IMR-90 (cell line): Measurements from ENCODE around the gene SLC16A4. TPM values are rescaled to one million over a fixed set of nuclear protein-coding genes. Genes with fewer than 3 reads are reported as not detected.

Experiments used
- ATAC-seq: fragments of 200-7000 bp; cut with Tn5 transposase; 2 replicates; pipeline ENCODE4 v1.9.1; 2020; ENCODE audit warnings: low read depth, mild to moderate bottlenecking, moderate library complexity
- BruUV-seq: library from RNA; stranded (reverse); fragments of 400-500 nt; replicated peaks from 2 replicates; lab custom pipeline; 2021; lab: Mats Ljungman, UMichigan
- CTCF ChIA-PET: fragments of 300-600 bp; formaldehyde crosslinking; extraction: SDS; loops from one replicate; lab custom pipeline; 2021; ENCODE audit warnings: antibody characterized with exemption; lab: Yijun Ruan, JAX
- POLR2A ChIA-PET: fragments of 300-600 bp; sonication (Branson Sonifier 250); formaldehyde crosslinking; loops from one replicate; lab custom pipeline; 2022; ENCODE audit warnings: antibody characterized with exemption; ENCODE audit not compliant: unreplicated experiment; lab: Charles Lee
- DNase-seq: peaks from one replicate; pipeline ENCODE4 v3.0.0; 2013
- H2AFZ ChIP-seq: replicated peaks from 2 replicates; pipeline ENCODE3; 2013; ENCODE audit warnings: low read length, mild to moderate bottlenecking; ENCODE audit not compliant: poor library complexity
- H2AK5ac ChIP-seq: 2 replicates; pipeline ENCODE4 v1.6.1; 2013; ENCODE audit warnings: low read depth, low read length, inconsistent platforms
- H2AK9ac ChIP-seq: replicated peaks from 2 replicates; pipeline ENCODE3; 2013; ENCODE audit warnings: mild to moderate bottlenecking, low read depth, low read length, moderate library complexity; ENCODE audit not compliant: poor library complexity
- H2BK120ac ChIP-seq: 2 replicates; pipeline ENCODE4 v1.6.1; 2013; ENCODE audit warnings: low read depth, low read length, inconsistent platforms
- H2BK15ac ChIP-seq: 3 replicates; pipeline ENCODE4 v1.6.1; 2013; ENCODE audit warnings: low read depth, low read length, inconsistent platforms
- H2BK20ac ChIP-seq: 2 replicates; pipeline ENCODE4 v1.6.1; 2013; ENCODE audit warnings: low read depth, mild to moderate bottlenecking, inconsistent platforms, low read length, moderate library complexity
- H2BK5ac ChIP-seq: 2 replicates; pipeline ENCODE4 v1.6.1; 2013; ENCODE audit warnings: mild to moderate bottlenecking, low read depth, low read length, inconsistent platforms; ENCODE audit not compliant: poor library complexity, severe bottlenecking
- H3K14ac ChIP-seq: replicated peaks from 2 replicates; pipeline ENCODE4 v1.6.1; 2013; ENCODE audit warnings: low read depth, low read length, inconsistent platforms
- H3K18ac ChIP-seq: 2 replicates; pipeline ENCODE4 v1.6.1; 2013; ENCODE audit warnings: low read depth, low read length, control low read depth
- H3K23ac ChIP-seq: 2 replicates; pipeline ENCODE4 v1.6.1; 2013; ENCODE audit warnings: low read depth, low read length, inconsistent platforms
- H3K27ac ChIP-seq: 2 replicates; pipeline ENCODE4 v1.5.1; 2013; ENCODE audit warnings: mild to moderate bottlenecking, control low read depth, low read length; ENCODE audit not compliant: insufficient read depth
- H3K27me3 ChIP-seq: 2 replicates; pipeline ENCODE4 v1.6.1; 2013; ENCODE audit warnings: low read length; ENCODE audit not compliant: control insufficient read depth, insufficient read depth
- H3K36me3 ChIP-seq: 2 replicates; pipeline ENCODE4 v1.6.1; 2013; ENCODE audit warnings: low read length, mixed read lengths; ENCODE audit not compliant: control insufficient read depth, insufficient read depth
- H3K4ac ChIP-seq: 2 replicates; pipeline ENCODE4 v1.6.1; 2013; ENCODE audit warnings: low read depth, low read length, inconsistent platforms
- H3K4me1 ChIP-seq: 2 replicates; pipeline ENCODE4 v1.6.1; 2013; ENCODE audit warnings: low read length, mixed read lengths; ENCODE audit not compliant: control insufficient read depth, insufficient read depth
- H3K4me2 ChIP-seq: 2 replicates; pipeline ENCODE4 v1.6.1; 2013; ENCODE audit warnings: low read depth, mild to moderate bottlenecking, control low read depth, low read length, moderate library complexity
- H3K4me3 ChIP-seq: 2 replicates; pipeline ENCODE4 v1.5.1; 2013; ENCODE audit warnings: low read depth, mild to moderate bottlenecking, control low read depth, low read length, moderate library complexity; ENCODE audit not compliant: insufficient read depth
- H3K56ac ChIP-seq: 2 replicates; pipeline ENCODE4 v1.6.1; 2013; ENCODE audit warnings: low read length, inconsistent platforms; ENCODE audit not compliant: insufficient read depth; ENCODE audit errors: extremely low read depth
- H3K79me1 ChIP-seq, 2 experiments: 2 replicates each; pipeline ENCODE4 v1.6.1; 2013; ENCODE audit warnings: low read length in 2 of 2, inconsistent platforms in 1 of 2, low read depth in 1 of 2
- H3K9ac ChIP-seq: 2 replicates; pipeline ENCODE4 v1.6.1; 2013; ENCODE audit warnings: low read depth, low read length, control low read depth
- H3K9me1 ChIP-seq: 2 replicates; pipeline ENCODE4 v1.6.1; 2013; ENCODE audit warnings: low read length, inconsistent platforms; ENCODE audit not compliant: insufficient read depth
- H3K9me3 ChIP-seq: 2 replicates; pipeline ENCODE4 v1.6.1; 2013; ENCODE audit warnings: low read length; ENCODE audit not compliant: control insufficient read depth, insufficient read depth
- H4K20me1 ChIP-seq: 2 replicates; pipeline ENCODE4 v1.6.1; 2013; ENCODE audit warnings: low read length, inconsistent platforms; ENCODE audit not compliant: insufficient read depth
- H4K5ac ChIP-seq: 2 replicates; pipeline ENCODE4 v1.6.1; 2013; ENCODE audit warnings: mild to moderate bottlenecking, low read depth, low read length, control low read depth
- H4K8ac ChIP-seq, 2 experiments: 2 replicates each; pipeline ENCODE4 v1.6.1; 2013; ENCODE audit warnings: low read depth in 2 of 2, low read length in 2 of 2, control low read depth in 1 of 2, inconsistent platforms in 1 of 2
- H4K91ac ChIP-seq: 2 replicates; pipeline ENCODE4 v1.6.1; 2013; ENCODE audit warnings: low read depth, low read length, inconsistent platforms; ENCODE audit not compliant: insufficient read depth
- BHLHE40 ChIP-seq: fragments of 150-350 bp; IDR thresholded peaks from 2 replicates; pipeline ENCODE4 v1.6.1; 2016; ENCODE audit warnings: mild to moderate bottlenecking, low read depth, low read length
- CEBPB ChIP-seq: IDR thresholded peaks from 2 replicates; pipeline ENCODE4 v1.6.1; 2012; ENCODE audit warnings: low read depth, low read length, improper control_type of control experiment
- CHD1 ChIP-seq: IDR thresholded peaks from 2 replicates; pipeline ENCODE4 v1.6.1; 2012; ENCODE audit warnings: low read depth, low read length, improper control_type of control experiment
- CTCF ChIP-seq: conservative IDR thresholded peaks from 2 replicates; pipeline ENCODE4 v1.5.1; 2012; ENCODE audit warnings: mild to moderate bottlenecking, low read depth, low read length, improper control_type of control experiment
- FOS ChIP-seq: fragments of 150-350 bp; IDR thresholded peaks from 2 replicates; pipeline ENCODE4 v1.6.1; 2016; ENCODE audit warnings: low read depth, low read length
- MAFK ChIP-seq: IDR thresholded peaks from 2 replicates; pipeline ENCODE4 v1.6.1; 2012; ENCODE audit warnings: low read depth, low read length, improper control_type of control experiment
- MAZ ChIP-seq: IDR thresholded peaks from 2 replicates; pipeline ENCODE4 v1.6.1; 2012; ENCODE audit warnings: low read depth, mild to moderate bottlenecking, low read length, improper control_type of control experiment, moderate library complexity, borderline replicate concordance
- MXI1 ChIP-seq: IDR thresholded peaks from 2 replicates; pipeline ENCODE4 v1.6.1; 2012; ENCODE audit warnings: low read depth, mild to moderate bottlenecking, low read length, moderate library complexity, borderline replicate concordance
- NFE2L2 ChIP-seq: fragments of 150-350 bp; IDR thresholded peaks from 2 replicates; pipeline ENCODE4 v1.6.1; 2016; ENCODE audit warnings: low read depth, mild to moderate bottlenecking, low read length
- POLR2A ChIP-seq: IDR thresholded peaks from 2 replicates; pipeline ENCODE4 v1.6.1; 2012; ENCODE audit warnings: mild to moderate bottlenecking, low read depth, low read length
- RAD21 ChIP-seq: IDR thresholded peaks from 2 replicates; pipeline ENCODE4 v1.6.1; 2012; ENCODE audit warnings: low read length, improper control_type of control experiment
- RCOR1 ChIP-seq: IDR thresholded peaks from 2 replicates; pipeline ENCODE4 v1.6.1; 2012; ENCODE audit warnings: mild to moderate bottlenecking, low read length, improper control_type of control experiment; ENCODE audit not compliant: insufficient replicate concordance
- RFX5 ChIP-seq: IDR thresholded peaks from 2 replicates; pipeline ENCODE4 v1.8.0; 2012; ENCODE audit warnings: low read depth, mild to moderate bottlenecking, low read length, moderate library complexity
- SMC3 ChIP-seq: fragments of 150-350 bp; IDR thresholded peaks from 2 replicates; pipeline ENCODE4 v1.6.1; 2016; ENCODE audit warnings: low read depth, mild to moderate bottlenecking, antibody characterized with exemption, low read length, moderate library complexity
- WGBS, 2 experiments: methylation state at CpG; one replicate each; pipeline versions ENCODE4 v1.1.5 to v1.1.7; 2013; ENCODE audit warnings: missing lambda C conversion rate in 2 of 2; ENCODE audit not compliant: insufficient read length in 1 of 2; ENCODE audit errors: extremely low coverage in 2 of 2; 5-methylcytosine and 5-hydroxymethylcytosine counted together
- dilution Hi-C: fragments of 300-500 bp; cut with HindIII; formaldehyde crosslinking; loops from one replicate; pipeline ENCODE4 v1.14.3; 2018; ENCODE audit warnings: low sequenced_read_pairs; ENCODE audit not compliant: unreplicated experiment
- in situ Hi-C: fragments of 300-500 bp; cut with MboI; formaldehyde crosslinking; loops from 3 replicates; pipeline ENCODE4 v1.14.3; 2019; ENCODE audit warnings: low sequenced_read_pairs, inconsistent platforms, mixed read lengths
- intact Hi-C: fragments of 100-400 bp; cut with micrococcal nuclease; formaldehyde crosslinking; loops from 2 replicates; pipeline ENCODE4 v1.10.0; 2022
- polyA plus RNA-seq, 3 experiments: library from polyadenylated mRNA; depleted of rRNA; stranded (reverse); fragments of >200 nt; gene quantifications; 2 replicates each; pipeline ENCODE4 v1.2.3, GENCODE V29; 2012; ENCODE audit warnings: low replicate concordance in 1 of 3
- total RNA-seq: library from RNA; depleted of rRNA; stranded (reverse); fragments of >200 nt; gene quantifications from 2 replicates; pipeline ENCODE4 v1.2.3, GENCODE V29; 2012

The SLC16A4 gene
- total and polyA plus RNA-seq, 2 of the 4 experiments (the other 2 are of a cell fraction): 27.7 to 65.2 TPM

- Histone ChIP-seq H3K4me1 (peaks cover 2% of the 10 kb centered on the region; the same call in 1 of the 2 replicates), H3K27ac (no peak overlapping the region), H3K79me1 (peaks cover 9 to 27% of the 10 kb centered on the region in 2 experiments), H4K91ac (peak overlapping the region; percentile 25; the same call in 1 of the 2 replicates), H3K56ac (no peak overlapping the region), H2AFZ (no peak overlapping the region), H4K20me1 (no peaks in the 10 kb centered on the region), H3K9me3 (no peaks in the 10 kb centered on the region), H3K9ac (no peak overlapping the region), H2BK20ac (no peak overlapping the region), H4K5ac (no peak overlapping the region), H2BK5ac (no peak overlapping the region), H3K14ac (no peak overlapping the region), H3K9me1 (no peaks in the 10 kb centered on the region), H2BK120ac (no peak overlapping the region), H3K18ac (no peak overlapping the region), H2BK15ac (no peak overlapping the region), H3K4ac (no peak overlapping the region; the same call in 1 of the 2 replicates), H3K27me3 (no peaks in the 10 kb centered on the region), H2AK5ac (no peak overlapping the region; the same call in 1 of the 2 replicates), H3K23ac (no peak overlapping the region), H3K4me3 (no peak overlapping the region), H4K8ac (peak overlapping the region; percentile 98; a peak in 2 of 4 replicates), H3K4me2 (no peak overlapping the region; the same call in 1 of the 2 replicates), H2AK9ac (peak overlapping the region; percentile 70), H3K36me3 (peaks cover 9% of the 10 kb centered on the region)
- DNase-seq (no peak), ATAC-seq (no peak)
- ChIA-PET POLR2A (no interaction called here), CTCF (interaction anchor here (0.6 to 2.6 kb wide), 3 partner anchors 17 to 88 kb away, joined by 3 to 13 read pairs (median 4); no protein-coding TSS in a partner anchor)
- dilution Hi-C loops (no loop called here), intact Hi-C loops (no loop called here), in situ Hi-C loops (no loop called here)
- BruUV-seq: no TSS peak
- no peak for TF ChIP-seq NFE2L2
- TF ChIP-seq RFX5: no peak
- no peak for TF ChIP-seq RCOR1
- TF ChIP-seq MAFK: no peak
- no peak for TF ChIP-seq RAD21
- TF ChIP-seq CTCF: no peak
- no peak for TF ChIP-seq CEBPB
- TF ChIP-seq CHD1: no peak
- TF ChIP-seq MXI1: no peak
- no peak for TF ChIP-seq FOS
- no peak for TF ChIP-seq POLR2A
- TF ChIP-seq MAZ: no peak
- TF ChIP-seq BHLHE40: no peak
- no peak for TF ChIP-seq SMC3
- WGBS, 2 experiments: 87% methylated on average over 3 of the region's 8 CpGs; no CpG with 5 or more reads in 1 of the 2 experiments
Observed at GRCh38 chr1:110408488-110408887, 17.7 kb upstream of the SLC16A4 start.
